Aorta (tissue), 5 donors: Measurements from ENCODE around the gene SLC35F1. TPM values are rescaled to one million over a fixed set of nuclear protein-coding genes. Genes with fewer than 3 reads are reported as not detected.

Experiments used
- ATAC-seq: fragments of 200-7000 bp; cut with Tn5 transposase; one replicate; pipeline ENCODE4 v1.9.1; 2022; ENCODE audit warnings: moderate library complexity; ENCODE audit not compliant: low FRiP score
- DNase-seq, 2 donors: peaks; one replicate each; pipeline ENCODE4 v3.0.0-alpha.2; 2020
- H3K27ac ChIP-seq, 2 donors: one replicate each; pipeline ENCODE4 v1.5.1; 2013; ENCODE audit warnings: low read length in 2 of 2, mild to moderate bottlenecking in 2 of 2, moderate library complexity in 2 of 2, control low read depth in 1 of 2, inconsistent platforms in 1 of 2, low read depth in 1 of 2
- H3K27me3 ChIP-seq, 2 donors: one replicate each; pipeline ENCODE4 v1.6.1; 2013; ENCODE audit warnings: control low read depth in 1 of 2, low read length in 1 of 2, mild to moderate bottlenecking in 1 of 2, moderate library complexity in 1 of 2; ENCODE audit not compliant: insufficient read depth in 2 of 2, control insufficient read depth in 1 of 2
- H3K36me3 ChIP-seq, 2 donors: one replicate each; pipeline ENCODE4 v1.6.1; 2013; ENCODE audit warnings: control low read depth in 1 of 2, low read length in 1 of 2, mild to moderate bottlenecking in 1 of 2; ENCODE audit not compliant: insufficient read depth in 2 of 2, control insufficient read depth in 1 of 2
- H3K4me1 ChIP-seq, 2 donors: one replicate each; pipeline ENCODE4 v1.6.1; 2013; ENCODE audit warnings: low read length in 2 of 2, control low read depth in 1 of 2, mild to moderate bottlenecking in 1 of 2, moderate library complexity in 1 of 2; ENCODE audit not compliant: insufficient read depth in 2 of 2, control insufficient read depth in 1 of 2
- H3K4me3 ChIP-seq, 2 donors: one replicate each; pipeline ENCODE4 v1.5.1; 2013; ENCODE audit warnings: low read length in 2 of 2, control low read depth in 1 of 2, mild to moderate bottlenecking in 1 of 2
- H3K9me3 ChIP-seq: one replicate; pipeline ENCODE4 v1.6.1; 2013; ENCODE audit warnings: mild to moderate bottlenecking, low read length; ENCODE audit not compliant: control insufficient read depth
- WGBS, 2 donors: extraction: QIAGEN DNeasy Blood & Tissue Kit; methylation state at CpG; one replicate each; pipeline ENCODE4 v1.1.7; 2013; 5-methylcytosine and 5-hydroxymethylcytosine counted together
- intact Hi-C, 2 donors: fragments of 100-400 bp; cut with DNase I; formaldehyde crosslinking; loops; one replicate each; pipeline versions ENCODE4 v1.14.2 to v1.15.0; 2022
- polyA plus RNA-seq, 2 donors: library from polyadenylated mRNA; stranded (reverse); fragments of 200-250 nt; gene quantifications; one replicate each; pipeline ENCODE4 v1.2.3, GENCODE V29; 2013
- total RNA-seq, 2 donors: library from RNA; stranded (reverse); fragmentation: NEBNext Ultra II Directional; extraction: Animal tissue kit (Norgen Biotek cat#: 25700); gene quantifications; one replicate each; pipeline ENCODE4 v1.2.1, GENCODE V29; 2021
- donor health status: healthy with polysubstance abuse.
- donor health status: Bipolar disorder and iron deficiency.
- donor health status: DM: no; HTN: no; CAD: no.
- donor health status: DM: no; HTN: no; CAD: no.
- donor health status: DM: yes; HTN: yes; CAD: no.

Gene SLC35F1
- total and polyA plus RNA-seq, 4 donors = 0.59 to 1.9 (median 1.2) TPM

DNA sequence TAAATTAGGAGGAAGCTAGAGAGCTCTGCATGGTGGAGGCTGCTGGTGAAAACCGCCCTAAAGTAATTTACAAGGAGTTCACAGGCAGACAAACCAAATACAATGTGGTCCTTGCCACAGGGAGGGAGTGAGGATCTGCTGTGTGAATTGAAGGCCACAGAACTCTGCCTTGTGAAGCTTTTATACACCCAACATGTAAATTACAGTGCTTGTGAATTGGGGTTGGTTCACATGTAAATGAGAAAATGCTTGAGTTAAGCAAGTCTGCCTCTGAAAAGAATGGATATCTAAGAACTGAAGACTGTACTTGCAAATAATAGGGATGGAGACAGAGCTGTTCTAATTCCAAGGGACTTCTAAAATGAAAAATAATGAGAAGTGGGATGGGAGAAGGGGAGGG is 194.2 kb downstream of the SLC35F1 start:
- no peak for ATAC-seq
- no peaks in the 10 kb centered on the region for H3K27me3 ChIP-seq
- H3K27ac ChIP-seq = no peak overlapping the region
- peaks cover 6% of the 10 kb centered on the region for H3K9me3 ChIP-seq
- 44 to 54% methylated on average over 1 of the region's 1 CpG for WGBS, 2 donors
- no peak for DNase-seq
- no peaks in the 10 kb centered on the region for H3K36me3 ChIP-seq
- intact Hi-C loops = no loop called here
- H3K4me3 ChIP-seq = no peak overlapping the region
- no peaks in the 10 kb centered on the region for H3K4me1 ChIP-seq

GRCh38 chr6:118101831-118102345 is 194.8 kb downstream of the SLC35F1 start:
- no peak overlapping the region for H3K27ac ChIP-seq
- ATAC-seq (no peak), DNase-seq (no peak)
- WGBS, 2 donors = 27 to 33% methylated on average over 4 of the region's 4 CpGs
- H3K36me3 ChIP-seq = no peaks in the 10 kb centered on the region
- peaks cover 6% of the 10 kb centered on the region for H3K9me3 ChIP-seq
- intact Hi-C loops = no loop called here
- H3K27me3 ChIP-seq = no peaks in the 10 kb centered on the region
- no peak overlapping the region for H3K4me3 ChIP-seq
- H3K4me1 ChIP-seq = no peaks in the 10 kb centered on the region

- intact Hi-C loops = no loop called here
- peaks cover 6% of the 10 kb centered on the region for H3K9me3 ChIP-seq
- no peak overlapping the region for H3K4me3 ChIP-seq
- H3K27me3 ChIP-seq = no peaks in the 10 kb centered on the region
- no peaks in the 10 kb centered on the region for H3K36me3 ChIP-seq
- no peaks in the 10 kb centered on the region for H3K4me1 ChIP-seq
- DNase-seq = no peak
- H3K27ac ChIP-seq = no peak overlapping the region
- ATAC-seq = no peak
- 44 to 50% methylated on average over 2 of the region's 2 CpGs for WGBS, 2 donors
Observed at GRCh38 chr6:118102401-118102800, 195.3 kb downstream of the SLC35F1 start.

DNA sequence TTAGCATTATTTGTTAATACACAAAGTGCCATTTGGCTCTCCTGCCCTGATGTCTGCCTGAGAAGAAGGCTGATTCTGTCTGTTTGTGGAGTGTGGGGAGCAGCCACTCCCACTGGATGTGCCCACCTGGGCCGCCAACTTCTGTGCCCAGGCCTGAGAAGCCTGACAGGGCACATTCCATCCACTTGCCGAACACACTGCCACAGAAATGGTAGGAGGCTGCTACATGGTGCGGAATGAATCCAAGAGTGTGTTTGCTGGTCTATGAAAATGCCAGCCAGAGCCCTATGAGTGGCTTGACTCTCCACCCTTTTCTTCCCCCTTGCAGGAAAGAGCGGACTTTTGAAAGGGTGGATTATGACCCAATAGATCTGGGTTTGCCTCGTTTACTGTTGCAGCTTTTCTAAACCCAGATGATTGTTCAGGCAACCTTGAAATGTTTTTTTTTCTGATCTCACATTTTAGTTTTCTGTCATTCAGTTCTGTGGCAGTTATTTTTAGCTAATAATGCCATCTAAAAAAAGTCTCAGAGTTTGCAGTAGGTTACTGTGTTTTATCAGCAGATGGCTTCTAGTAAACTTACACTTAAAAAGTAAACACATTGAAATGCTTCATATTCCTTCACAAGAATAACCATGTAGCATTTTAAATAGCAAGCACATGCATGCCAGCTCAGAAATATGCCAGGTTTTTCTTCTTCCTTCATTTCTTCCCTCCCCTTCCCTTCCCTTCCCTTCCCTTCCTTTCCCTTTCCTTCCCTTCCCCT is 196.5 kb downstream of the SLC35F1 start:
- Histone ChIP-seq H3K9me3 (peaks cover 6% of the 10 kb centered on the region), H3K4me3 (no peak overlapping the region), H3K4me1 (no peaks in the 10 kb centered on the region), H3K27me3 (no peaks in the 10 kb centered on the region), H3K27ac (no peak overlapping the region), H3K36me3 (no peaks in the 10 kb centered on the region)
- ATAC-seq = no peak
- 67 to 68% methylated on average over 5 of the region's 5 CpGs for WGBS, 2 donors
- no peak for DNase-seq
- intact Hi-C loops = no loop called here

- ATAC-seq (no peak), DNase-seq (no peak)
- Histone ChIP-seq H3K9me3 (no peaks in the 10 kb centered on the region), H3K27me3 (no peaks in the 10 kb centered on the region), H3K4me3 (peak overlapping the region in 1 of 2 donors; percentile 3), H3K4me1 (no peaks in the 10 kb centered on the region), H3K27ac (no peak overlapping the region), H3K36me3 (no peaks in the 10 kb centered on the region)
- intact Hi-C loops = no loop called here
- WGBS, 2 donors = 59 to 67% methylated on average over 3 of the region's 3 CpGs
Observed at GRCh38 chr6:118122161-118122725, 215.2 kb downstream of the SLC35F1 start.

DNA sequence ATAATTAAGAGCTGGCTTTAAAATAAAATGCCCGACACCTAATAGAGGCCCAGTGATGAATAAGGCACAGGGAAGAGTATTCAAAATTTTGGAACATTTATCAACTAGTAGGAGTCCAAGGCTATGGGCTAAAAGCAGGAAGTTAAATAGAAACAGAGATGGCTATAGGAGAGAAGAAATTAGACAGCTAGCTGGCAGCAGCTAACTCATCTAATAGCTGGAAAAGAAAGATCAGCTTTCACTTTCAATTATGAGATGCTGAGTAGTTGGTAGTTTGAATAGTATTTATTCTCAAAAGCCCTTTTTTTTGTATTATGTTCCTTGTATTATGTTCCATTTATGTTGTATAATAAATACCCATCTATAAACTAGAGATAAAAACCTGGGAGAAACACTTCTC is 215.7 kb downstream of the SLC35F1 start:
- no peaks in the 10 kb centered on the region for H3K4me1 ChIP-seq
- no peak overlapping the region for H3K27ac ChIP-seq
- WGBS, 2 donors = 68 to 78% methylated on average over 1 of the region's 1 CpG
- ATAC-seq (no peak), DNase-seq (no peak)
- H3K9me3 ChIP-seq = no peaks in the 10 kb centered on the region
- intact Hi-C loops = no loop called here
- H3K4me3 ChIP-seq = no peak overlapping the region
- H3K27me3 ChIP-seq = no peaks in the 10 kb centered on the region
- no peaks in the 10 kb centered on the region for H3K36me3 ChIP-seq

DNA sequence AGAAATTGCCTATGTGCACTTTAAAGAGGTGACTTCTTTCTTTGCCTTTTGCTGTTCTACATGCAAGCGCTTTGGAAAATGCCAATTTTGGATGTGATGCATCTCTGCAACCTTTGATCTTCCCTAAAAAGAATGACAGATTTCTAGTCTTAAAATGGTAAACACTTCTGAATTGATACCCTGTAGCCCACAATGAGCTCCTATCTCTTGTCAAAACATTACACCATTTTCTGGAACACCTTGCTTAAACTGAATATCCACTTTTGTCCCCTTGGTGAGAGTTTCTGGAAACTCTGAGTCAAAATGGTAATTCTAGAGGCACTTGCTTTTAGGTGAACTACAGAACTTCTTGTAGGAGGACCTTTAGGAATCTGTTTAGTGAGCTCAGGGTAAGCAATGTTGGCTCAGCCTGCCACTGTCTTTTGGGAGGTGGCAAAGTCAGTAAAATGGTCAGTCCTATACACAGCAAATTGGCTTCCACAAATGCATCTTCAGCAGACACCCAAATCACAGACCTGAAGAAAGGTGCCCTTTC is 216.5 kb downstream of the SLC35F1 start:
- ATAC-seq = no peak
- intact Hi-C loops = no loop called here
- no peaks in the 10 kb centered on the region for H3K36me3 ChIP-seq
- H3K4me1 ChIP-seq = no peaks in the 10 kb centered on the region
- no peak for DNase-seq
- H3K9me3 ChIP-seq = no peaks in the 10 kb centered on the region
- no peak overlapping the region for H3K4me3 ChIP-seq
- no peak overlapping the region for H3K27ac ChIP-seq
- WGBS, 2 donors = 93 to 96% methylated on average over 1 of the region's 1 CpG
- H3K27me3 ChIP-seq = no peaks in the 10 kb centered on the region

GRCh38 chr6:118124851-118125250 is 217.8 kb downstream of the SLC35F1 start:
- DNase-seq = no peak
- no peaks in the 10 kb centered on the region for H3K27me3 ChIP-seq
- H3K27ac ChIP-seq = no peak overlapping the region
- ATAC-seq = no peak
- intact Hi-C loops = no loop called here
- no peaks in the 10 kb centered on the region for H3K36me3 ChIP-seq
- no peaks in the 10 kb centered on the region for H3K9me3 ChIP-seq
- H3K4me3 ChIP-seq = no peak overlapping the region
- H3K4me1 ChIP-seq = no peaks in the 10 kb centered on the region
- 7 to 26% methylated on average over 2 of the region's 2 CpGs for WGBS, 2 donors

DNA sequence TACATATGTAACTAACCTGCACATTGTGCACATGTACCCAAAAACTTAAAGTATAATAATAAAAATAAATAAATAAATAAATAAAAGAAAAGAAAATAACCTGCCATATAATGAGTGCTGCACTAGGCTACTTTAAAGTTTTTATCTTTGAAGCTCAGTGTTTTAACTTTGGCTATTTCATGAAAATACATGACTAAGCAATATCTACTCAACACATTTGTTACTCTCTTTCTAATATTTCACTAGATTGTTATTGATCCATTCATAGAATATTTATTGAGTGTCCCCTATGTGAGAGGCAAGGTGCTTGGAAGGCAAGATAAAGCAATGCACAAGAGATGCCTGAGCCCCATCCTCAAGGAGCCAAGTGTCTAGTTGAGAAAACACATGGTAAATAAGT is 221.7 kb downstream of the SLC35F1 start:
- no peaks in the 10 kb centered on the region for H3K4me1 ChIP-seq
- ATAC-seq (no peak), DNase-seq (no peak)
- no peak overlapping the region for H3K27ac ChIP-seq
- intact Hi-C loops = no loop called here
- H3K4me3 ChIP-seq = no peak overlapping the region
- H3K27me3 ChIP-seq = no peaks in the 10 kb centered on the region
- H3K9me3 ChIP-seq = no peaks in the 10 kb centered on the region
- H3K36me3 ChIP-seq = no peaks in the 10 kb centered on the region
